GM10266 (cell line): ENCODE data around the gene BIRC5.

Source experiments
- DNase-seq: peaks from one replicate; pipeline ENCODE4 v3.0.0; 2012; ENCODE audit errors: extremely low spot score
- TF ChIP-seq, protein P1 (sequence below): IDR thresholded peaks from 2 replicates; pipeline ENCODE4 v1.5.1; 2012; ENCODE audit warnings: mild to moderate bottlenecking, low read depth; ENCODE audit not compliant: control insufficient read depth, insufficient read depth; ENCODE audit errors: missing control alignments

BIRC5 gene

DNA sequence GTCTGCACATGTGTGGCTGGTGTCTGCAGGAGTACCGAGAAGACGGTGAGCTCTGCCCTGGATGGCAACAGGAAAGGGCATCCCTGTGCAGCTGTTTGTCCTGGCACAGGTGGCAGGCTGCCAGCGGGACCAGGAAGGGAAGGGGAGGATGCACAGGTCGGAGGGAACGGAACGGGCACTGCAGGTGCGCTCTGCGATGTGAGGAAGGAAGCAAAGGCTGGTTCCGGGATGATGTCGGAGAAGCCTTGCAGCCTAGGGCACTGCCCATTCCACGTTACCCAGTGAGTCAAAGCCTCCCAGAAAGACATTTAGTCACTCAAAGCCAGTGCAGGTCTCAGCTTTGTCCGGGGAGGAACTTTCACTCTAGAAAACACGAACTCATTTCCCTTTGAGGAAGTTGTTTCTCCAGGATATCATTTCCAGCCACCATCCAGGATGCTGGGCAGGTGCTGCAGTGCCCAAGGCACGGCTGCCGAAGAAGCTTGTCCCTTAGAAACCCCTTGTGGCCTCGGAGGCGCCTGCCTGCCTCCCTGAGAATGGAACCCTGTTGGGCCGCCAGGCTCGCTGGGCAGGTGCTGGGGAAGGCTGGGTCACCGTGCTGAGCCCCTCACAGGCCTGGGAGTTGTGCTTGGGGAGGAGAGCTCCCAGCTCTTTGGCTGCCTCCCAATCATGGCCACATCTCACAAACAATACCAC, 12.9 kb downstream of the BIRC5 start:
- TF ChIP-seq, protein P1, sequence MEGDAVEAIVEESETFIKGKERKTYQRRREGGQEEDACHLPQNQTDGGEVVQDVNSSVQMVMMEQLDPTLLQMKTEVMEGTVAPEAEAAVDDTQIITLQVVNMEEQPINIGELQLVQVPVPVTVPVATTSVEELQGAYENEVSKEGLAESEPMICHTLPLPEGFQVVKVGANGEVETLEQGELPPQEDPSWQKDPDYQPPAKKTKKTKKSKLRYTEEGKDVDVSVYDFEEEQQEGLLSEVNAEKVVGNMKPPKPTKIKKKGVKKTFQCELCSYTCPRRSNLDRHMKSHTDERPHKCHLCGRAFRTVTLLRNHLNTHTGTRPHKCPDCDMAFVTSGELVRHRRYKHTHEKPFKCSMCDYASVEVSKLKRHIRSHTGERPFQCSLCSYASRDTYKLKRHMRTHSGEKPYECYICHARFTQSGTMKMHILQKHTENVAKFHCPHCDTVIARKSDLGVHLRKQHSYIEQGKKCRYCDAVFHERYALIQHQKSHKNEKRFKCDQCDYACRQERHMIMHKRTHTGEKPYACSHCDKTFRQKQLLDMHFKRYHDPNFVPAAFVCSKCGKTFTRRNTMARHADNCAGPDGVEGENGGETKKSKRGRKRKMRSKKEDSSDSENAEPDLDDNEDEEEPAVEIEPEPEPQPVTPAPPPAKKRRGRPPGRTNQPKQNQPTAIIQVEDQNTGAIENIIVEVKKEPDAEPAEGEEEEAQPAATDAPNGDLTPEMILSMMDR: no peak
- no peak for DNase-seq

DNA sequence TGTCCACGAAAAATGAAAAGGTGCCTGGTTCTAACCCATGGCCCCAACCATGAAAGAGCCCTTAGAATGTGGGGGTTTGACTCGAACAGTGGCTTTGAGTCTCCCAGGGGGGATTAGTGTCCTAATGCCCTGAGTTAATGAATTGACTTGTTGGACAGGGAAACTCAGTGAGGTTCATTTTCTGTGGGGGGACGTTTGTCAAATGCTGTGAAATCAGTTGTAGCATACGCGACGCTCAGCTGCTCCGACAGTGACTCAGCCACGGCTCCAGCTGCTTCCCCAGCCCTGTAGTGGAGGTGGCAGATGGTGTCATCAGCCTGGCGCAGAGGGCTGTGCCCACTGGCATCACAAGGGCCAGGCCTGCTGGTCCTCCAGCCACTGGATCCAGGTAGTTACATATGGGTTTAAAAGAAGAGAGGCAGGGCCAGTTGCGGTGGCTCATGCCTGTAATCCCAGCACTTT, 13.4 kb downstream of the BIRC5 start:
- DNase-seq: no peak
- TF ChIP-seq, protein P1: no peak

DNA sequence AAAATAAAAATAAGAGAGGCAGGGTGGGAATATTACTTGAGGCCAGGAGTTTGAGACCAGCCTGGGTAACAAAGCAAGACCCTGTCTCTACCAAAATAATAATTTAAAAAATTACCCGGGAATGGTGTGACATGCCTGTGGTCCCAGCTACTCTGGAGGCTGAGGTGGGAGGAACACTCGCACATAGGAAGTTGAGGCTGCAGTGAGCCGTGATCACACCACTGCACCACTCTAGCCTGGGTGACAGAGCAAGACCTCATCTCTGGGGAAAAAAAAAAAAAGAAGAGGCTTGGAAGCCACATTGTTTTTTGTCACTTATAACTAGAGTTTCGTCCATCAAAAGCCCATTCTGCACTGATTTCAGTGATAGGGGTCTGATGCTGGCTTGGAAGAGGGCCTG, 14.1 kb downstream of the BIRC5 start:
- TF ChIP-seq, protein P1: no peak
- no peak for DNase-seq

DNA sequence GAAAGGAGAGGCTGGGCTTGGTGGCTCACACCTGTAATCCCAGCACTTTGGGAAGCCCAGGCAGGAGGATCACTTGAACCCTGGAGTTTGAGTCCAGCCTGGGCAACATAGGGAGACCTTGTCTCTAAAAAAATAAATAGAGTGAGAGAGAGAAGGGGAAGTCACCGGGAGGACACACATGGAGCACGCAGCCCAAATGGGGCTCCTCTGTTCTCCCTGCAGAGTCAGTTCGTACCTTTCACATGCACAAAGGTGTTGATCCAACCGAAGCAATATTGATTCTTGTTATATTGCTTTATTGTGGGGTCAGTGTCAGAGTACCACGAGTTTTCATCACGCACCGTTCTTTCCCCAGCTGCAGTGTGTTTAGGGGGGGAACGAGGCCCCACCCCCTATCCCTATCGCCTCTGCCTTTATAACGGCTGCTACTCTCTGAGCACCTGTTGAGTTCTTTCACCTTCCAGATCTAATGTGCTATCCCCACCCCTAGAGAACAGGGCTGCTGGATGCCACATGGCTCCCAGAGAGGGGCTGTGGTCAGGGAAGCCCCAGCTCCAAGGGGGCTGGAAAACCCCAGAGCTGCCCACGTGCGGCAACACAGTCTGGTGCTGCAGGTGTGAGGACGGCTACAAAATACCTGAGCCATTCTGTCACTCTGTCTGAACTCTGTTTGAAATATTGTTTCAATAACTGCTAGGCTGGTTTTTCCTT, 16.4 kb downstream of the BIRC5 start:
- TF ChIP-seq, protein P1: no peak
- no peak for DNase-seq

DNA sequence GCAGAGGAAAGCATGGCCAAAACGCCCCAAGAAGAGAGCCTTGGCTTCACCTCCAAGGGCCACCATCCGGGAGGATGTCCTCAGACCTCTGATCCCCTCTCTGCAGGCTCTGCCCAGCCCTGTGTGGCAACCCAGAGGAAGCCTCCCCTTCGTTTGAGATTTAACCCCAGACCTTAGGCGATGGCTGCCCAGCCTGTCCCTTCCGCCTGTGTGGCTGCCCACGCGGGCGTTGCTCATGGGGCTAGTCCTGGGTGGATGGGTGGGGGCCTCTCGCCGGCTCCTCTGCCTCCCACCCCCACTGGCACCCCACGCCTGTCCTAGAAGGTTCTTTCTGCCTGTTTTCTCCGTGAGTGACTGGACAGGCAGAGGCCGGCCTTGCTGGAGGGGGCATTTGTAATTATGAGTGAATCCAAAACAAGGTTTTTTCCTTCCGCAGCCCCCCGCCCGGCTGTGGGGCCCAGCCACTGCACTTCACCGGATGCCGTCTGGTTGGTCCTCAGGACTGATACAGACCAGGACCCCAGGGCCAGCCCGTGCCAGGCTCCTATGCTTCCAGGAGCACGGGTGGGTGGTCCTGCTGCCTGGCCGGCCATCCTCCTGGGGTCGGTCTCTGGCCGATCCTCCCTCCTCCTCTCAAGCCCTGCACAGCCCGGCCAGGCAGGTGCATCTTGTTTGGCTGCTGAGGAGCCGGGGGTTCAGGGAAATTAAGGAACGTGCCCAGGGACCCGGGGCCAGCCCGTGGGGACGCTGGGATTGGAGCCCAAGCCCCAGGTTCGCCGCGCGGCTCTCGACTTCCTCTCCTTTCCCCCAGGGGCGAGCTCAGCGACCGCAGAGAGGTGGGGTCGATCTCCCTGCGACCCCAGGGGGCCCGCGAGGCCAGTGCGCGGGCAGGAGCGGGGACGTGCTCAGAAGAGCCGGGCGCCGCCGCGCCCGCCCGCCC, 17.2 kb downstream of the BIRC5 start, which contains the start of gene TMEM235:
Gene TMEM235 (plus strand): TSS at position 636 of the 940 bp plus-strand sequence. CDS start 393 bp downstream, outside the sequence.
- DNase-seq: no peak
- TF ChIP-seq, protein P1: no peak

DNA sequence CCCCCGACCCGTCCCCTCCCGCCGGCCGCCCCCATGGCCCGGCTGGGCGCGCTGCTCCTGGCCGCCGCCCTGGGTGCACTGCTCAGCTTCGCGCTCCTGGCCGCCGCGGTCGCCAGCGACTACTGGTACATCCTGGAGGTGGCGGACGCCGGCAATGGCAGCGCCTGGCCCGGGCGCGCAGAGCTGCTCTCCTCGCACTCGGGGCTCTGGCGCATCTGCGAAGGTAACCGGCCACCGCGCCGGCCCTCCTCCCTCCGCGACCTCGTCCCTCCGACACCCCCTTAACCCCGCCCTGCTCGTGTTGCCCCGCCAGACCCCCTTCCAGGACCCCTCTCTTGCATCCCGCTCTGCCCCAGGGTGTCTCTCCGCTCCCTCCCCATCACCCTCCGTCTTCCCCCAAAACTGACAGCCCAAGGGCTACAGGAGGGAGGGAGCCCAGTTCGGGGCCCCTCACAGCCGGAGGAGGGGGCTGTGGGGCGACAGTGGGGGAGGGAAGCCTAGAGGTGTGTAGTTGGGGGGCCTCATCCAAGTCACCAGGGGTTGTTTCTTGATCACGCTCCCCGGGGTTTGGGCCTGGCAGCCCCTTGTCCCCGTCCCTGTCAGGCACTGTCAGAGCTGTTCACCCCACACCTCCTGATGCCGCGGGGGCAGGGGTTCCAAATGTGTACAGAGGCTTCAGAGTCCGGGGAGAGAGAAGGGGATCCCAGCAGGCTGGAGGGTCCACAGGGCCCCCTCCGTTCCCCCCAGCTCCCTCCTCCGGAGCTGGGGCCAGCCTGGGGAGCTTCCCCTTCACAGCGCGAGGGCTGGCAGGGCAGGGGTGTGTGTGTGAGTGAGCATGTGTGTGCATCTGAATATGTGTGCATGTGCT, 18.2 kb downstream of the BIRC5 start:
- no peak for DNase-seq
- TF ChIP-seq, protein P1: no peak
